T47D (cell line): Measurements from ENCODE around the gene SPTBN4.
"Not testable (repeated sequence)": the region's sequence is repeated elsewhere in the genome, so short reads cannot be mapped to it uniquely, and the experiment has no call there.

ENCODE experiments used
- DNase-seq, 2 experiments: peaks; one replicate each; pipeline versions ENCODE4 v3.0.0 to v3.0.0-alpha.2; 2011 to 2012; ENCODE audit warnings: low read depth in 1 of 2, low spot score in 1 of 2
- JUND ChIP-seq: IDR thresholded peaks from 2 replicates; pipeline ENCODE4 v1.6.1; 2012; ENCODE audit warnings: low read depth
- in situ Hi-C: cut with HindIII; loops from 2 replicates; pipeline ENCODE4 v1.10.0; 2016; ENCODE audit warnings: low sequenced_read_pairs, low pct_unique_long_range_greater_than_20kb

The SPTBN4 gene

GRCh38 chr19:40525234-40526051, 58.6 kb downstream of the SPTBN4 start:
- in situ Hi-C loops, result no loop called here
- no peak for TF ChIP-seq JUND
- DNase-seq, result no peak

- no peak for DNase-seq
- in situ Hi-C loops, result no loop called here
- no peak for TF ChIP-seq JUND
Measured at GRCh38 chr19:40528078-40528477, 61.3 kb downstream of the SPTBN4 start.

- DNase-seq, result no peak
- in situ Hi-C loops, result no loop called here
- no peak for TF ChIP-seq JUND
Measured at GRCh38 chr19:40528533-40529092, 61.8 kb downstream of the SPTBN4 start.

- no peak for TF ChIP-seq JUND
- peak; percentile 84 to 97 for DNase-seq
- in situ Hi-C loops, result no loop called here
Measured at GRCh38 chr19:40529093-40529954, 62.5 kb downstream of the SPTBN4 start.

GRCh38 chr19:40530091-40530901, 63.5 kb downstream of the SPTBN4 start:
- TF ChIP-seq JUND, result no peak
- peak in 1 of 2 experiments; percentile 42 for DNase-seq
- in situ Hi-C loops, result no loop called here

- in situ Hi-C loops, result no loop called here
- no peak for TF ChIP-seq JUND
- DNase-seq, result no peak
Measured at GRCh38 chr19:40533508-40533907, 66.7 kb downstream of the SPTBN4 start.

- DNase-seq, result no peak
- in situ Hi-C loops, result no loop called here
- TF ChIP-seq JUND, result no peak
Measured at GRCh38 chr19:40534148-40534547, 67.3 kb downstream of the SPTBN4 start.

- in situ Hi-C loops, result no loop called here
- peak in 1 of 2 experiments; percentile 22 for DNase-seq
- TF ChIP-seq JUND, result no peak
Measured at GRCh38 chr19:40539070-40539469, 72.3 kb downstream of the SPTBN4 start.

- TF ChIP-seq JUND, result no peak
- no peak for DNase-seq
- in situ Hi-C loops, result no loop called here
Measured at GRCh38 chr19:40542202-40542859, 75.5 kb downstream of the SPTBN4 start.

- DNase-seq, result no peak
- TF ChIP-seq JUND, result no peak
- in situ Hi-C loops, result no loop called here
Measured at GRCh38 chr19:40543029-40543597, 76.3 kb downstream of the SPTBN4 start.

- in situ Hi-C loops, DNase-seq: not testable (repeated sequence)
Measured at GRCh38 chr19:40546153-40546841, 79.5 kb downstream of the SPTBN4 start.

- DNase-seq, in situ Hi-C loops: not testable (repeated sequence)
Measured at GRCh38 chr19:40547190-40547589, 80.4 kb downstream of the SPTBN4 start.
